Dermis microvascular lymphatic vessel endothelial cell (primary cell): ENCODE data around the gene COPG2. TPM values are rescaled to one million over a fixed set of nuclear protein-coding genes. Genes with fewer than 3 reads are reported as not detected.

Experiments used
- DNase-seq, 2 donors: peaks; one replicate each; pipeline versions ENCODE4 v3.0.0 to v3.0.0-alpha.2; 2010; ENCODE audit warnings: low read depth in 2 of 2
- total RNA-seq: library from RNA; depleted of rRNA; stranded (reverse); fragments of >200 nt; gene quantifications from 2 replicates; pipeline ENCODE4 v1.2.1, GENCODE V29; 2014

COPG2 gene
- total RNA-seq, 1 donor from 2014 or later: 17.8 TPM

DNA sequence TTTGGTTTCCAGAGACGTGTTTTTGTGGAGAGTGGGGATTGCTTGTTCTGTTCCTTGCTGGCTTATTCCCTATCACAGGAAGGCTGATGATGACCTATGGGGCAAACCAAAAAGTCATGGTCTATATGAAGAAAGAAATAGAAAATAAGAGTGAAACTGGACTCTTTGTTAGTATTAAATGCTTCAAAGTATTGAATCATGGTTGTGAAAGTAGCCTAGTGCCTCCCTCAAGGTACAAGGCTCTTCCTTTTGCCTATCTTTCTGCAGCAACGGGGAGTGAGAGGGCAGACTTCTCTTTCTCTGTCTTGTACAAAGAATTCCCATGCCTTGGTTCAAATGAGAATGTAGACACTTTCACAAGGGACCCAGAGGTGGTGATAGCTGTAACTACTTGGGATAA, 167.6 kb downstream of the COPG2 start:
- DNase-seq: no peak

DNA sequence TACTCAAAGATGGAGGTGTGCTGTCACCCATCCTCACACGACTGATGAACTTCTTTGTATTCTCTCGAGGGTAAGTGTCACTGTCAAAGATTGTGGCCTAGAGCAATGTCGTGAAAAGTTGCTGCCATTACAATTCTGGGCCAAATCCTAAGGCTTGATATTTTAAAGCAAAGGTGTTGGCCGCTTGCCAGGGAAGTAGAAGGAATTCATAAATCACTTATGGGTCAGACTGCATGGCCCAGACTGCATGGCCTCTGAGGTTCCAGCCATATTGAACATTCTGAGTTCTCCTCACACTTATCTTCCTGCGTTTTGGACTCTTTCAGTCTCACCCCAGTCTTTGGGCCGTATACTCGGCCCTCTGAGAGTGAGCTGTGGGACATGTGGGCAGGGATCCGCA, 168.1 kb downstream of the COPG2 start:
- DNase-seq: no peak

DNA sequence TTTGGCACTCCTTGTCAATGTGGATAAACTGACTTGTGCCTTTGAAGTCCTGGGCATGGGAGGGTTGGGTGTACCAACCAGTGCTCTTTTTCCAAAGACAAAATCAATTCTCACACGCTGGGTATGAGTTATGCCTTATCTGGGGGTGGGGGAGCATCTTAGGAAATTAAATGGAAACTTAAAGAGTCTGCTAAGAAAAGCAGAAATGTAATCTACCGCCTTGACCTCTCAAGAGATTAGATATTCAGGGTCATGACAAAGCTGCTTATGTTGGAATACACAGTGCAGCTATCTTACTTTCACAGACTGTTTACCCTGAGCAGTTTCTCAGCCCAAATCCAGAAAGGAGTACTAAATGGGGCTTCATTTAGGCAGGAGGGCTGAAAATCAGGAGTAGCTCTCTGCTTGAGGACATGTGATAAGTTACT, 174.1 kb downstream of the COPG2 start:
- no peak for DNase-seq

DNA sequence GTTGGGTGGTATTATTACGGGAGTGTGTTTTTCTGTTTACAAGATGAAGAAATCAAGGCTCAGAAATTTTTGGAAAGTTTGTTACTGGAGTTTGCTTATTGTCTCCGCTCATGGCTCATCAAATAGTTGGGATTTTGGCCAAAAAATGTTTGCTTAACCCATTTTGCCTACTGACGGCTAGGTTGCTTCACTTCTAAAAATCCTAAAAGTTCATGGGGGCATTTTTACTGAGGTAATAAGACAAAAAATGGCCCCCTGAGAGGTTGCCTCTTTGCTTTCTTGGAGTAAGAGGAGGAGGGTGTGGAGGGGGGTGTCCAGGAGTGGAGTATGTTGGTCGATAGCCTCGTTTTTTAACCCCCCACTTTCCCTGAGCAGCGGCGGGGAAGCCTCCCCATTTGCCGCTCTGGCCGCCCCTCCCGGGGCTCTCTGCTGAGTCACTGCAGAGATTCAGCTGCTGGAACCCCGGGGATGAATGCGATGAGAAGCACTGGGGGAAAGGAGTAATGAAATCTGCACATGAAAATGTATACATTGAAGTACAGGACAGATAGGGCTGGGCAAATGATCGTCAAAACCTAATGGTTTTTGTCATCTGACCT, 175.2 kb downstream of the COPG2 start:
- DNase-seq: no peak

DNA sequence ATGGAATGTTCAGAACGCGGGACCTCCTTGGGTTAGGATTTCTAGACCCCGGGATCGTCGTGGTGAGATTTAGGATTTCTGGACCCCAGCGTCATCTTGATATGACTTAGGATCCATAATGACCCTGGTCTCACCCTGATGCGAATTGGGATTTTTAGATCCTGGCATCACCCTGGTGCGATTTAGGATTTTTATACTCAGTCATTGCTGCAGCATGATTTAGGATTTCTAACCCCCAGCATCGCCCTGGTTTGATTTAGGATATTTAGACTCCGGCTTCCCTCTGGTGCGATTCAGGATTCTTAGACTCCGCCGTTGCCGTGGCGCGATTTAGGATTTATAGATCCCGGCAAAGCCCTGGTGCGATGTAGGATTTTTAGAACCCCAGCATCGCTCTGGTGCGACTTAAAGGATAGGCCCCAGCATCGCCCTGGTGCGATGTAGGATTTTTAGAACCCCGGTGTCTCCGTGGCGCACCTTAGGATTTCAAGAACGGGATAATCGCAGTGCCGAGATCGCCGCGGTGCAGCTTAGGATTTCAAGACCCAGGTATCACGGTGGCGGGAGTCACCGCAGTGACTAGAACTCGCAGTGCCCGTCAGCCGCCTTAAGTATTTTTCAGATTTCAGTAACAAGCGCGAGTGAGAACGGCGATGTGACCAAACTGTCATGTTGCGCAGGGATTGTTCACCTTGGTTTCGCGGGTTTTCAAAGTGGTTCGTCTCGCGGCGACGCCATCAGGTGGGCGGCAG, 175.8 kb downstream of the COPG2 start:
- DNase-seq: no peak

DNA sequence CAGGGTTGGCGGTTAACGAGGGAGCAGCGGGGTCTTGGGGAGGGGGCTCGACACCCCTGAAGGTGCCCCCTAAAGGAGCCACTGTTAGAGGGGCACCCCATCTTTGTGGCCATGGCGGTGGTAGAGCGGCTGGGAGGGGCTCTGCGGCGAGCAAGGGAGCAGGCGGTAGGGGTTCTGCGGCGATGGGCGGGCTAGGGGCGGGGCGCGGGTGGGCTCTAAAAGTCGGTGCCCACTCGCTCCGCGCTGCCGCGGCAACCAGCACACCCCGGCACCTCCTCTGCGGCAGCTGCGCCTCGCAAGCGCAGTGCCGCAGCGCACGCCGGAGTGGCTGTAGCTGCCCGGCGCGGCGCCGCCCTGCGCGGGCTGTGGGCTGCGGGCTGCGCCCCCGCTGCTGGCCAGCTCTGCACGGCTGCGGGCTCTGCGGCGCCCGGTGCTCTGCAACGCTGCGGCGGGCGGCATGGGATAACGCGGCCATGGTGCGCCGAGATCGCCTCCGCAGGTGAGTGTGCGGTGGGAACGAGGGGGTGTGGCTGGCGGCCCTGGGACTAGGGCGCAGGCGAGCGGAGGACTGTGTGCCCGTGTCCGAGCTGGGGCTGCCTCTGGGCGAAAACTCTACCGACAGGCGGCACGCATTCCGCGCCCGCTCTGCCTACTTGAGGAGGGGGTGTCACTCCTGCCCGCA, 176.6 kb downstream of the COPG2 start, which contains the start of gene MEST:
MEST (plus strand) TSS at position 245 of the 682 bp plus-strand sequence; CDS start at position 474, 229 bp downstream.
- DNase-seq: peak in 1 of 2 donors; percentile 30

DNA sequence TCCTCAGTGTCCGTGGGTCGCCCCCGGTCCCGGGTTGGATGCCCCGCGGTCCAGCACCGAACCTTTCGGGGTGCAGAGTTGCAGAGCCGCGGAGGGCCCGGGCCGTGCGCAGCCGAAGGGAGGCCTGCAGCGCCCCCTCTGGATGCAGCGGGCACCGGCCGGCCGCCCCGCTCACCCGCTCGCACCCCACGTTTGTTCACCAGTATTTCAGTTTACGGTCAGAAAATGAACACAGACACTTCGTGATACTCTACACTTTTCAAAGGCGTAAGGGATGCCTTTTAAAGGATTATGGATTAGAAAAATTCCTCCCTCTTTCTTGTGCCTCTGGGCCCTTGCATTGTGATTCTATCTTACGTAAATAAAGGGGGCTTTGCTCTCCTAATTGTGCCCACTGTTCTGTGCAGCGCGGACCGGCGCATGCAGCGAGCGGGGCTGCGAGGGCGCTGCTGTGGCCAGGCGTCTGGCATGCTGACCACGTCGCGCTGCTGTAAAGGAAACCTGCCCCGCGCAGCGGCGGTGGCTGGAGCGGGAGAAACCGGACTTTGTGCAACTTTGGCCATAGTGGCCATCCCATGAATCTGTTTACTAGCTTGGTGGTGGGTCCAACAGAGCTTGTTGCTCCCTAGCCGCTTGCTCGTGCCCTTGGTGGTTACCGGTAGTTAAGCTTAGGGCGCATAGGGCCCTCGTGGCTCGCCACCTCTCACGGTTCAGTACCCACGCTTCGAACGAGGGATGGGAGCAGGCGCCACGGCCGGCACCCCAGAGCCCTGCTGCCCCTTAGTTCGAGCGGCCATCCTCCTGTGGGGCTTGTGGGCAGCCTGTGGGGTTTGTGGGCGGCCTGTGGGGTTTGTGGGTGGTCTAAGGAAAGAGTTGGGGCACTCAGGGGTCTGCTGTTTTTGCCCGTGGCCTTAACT, 177.4 kb downstream of the COPG2 start:
- DNase-seq: peak; percentile 5 to 39

DNA sequence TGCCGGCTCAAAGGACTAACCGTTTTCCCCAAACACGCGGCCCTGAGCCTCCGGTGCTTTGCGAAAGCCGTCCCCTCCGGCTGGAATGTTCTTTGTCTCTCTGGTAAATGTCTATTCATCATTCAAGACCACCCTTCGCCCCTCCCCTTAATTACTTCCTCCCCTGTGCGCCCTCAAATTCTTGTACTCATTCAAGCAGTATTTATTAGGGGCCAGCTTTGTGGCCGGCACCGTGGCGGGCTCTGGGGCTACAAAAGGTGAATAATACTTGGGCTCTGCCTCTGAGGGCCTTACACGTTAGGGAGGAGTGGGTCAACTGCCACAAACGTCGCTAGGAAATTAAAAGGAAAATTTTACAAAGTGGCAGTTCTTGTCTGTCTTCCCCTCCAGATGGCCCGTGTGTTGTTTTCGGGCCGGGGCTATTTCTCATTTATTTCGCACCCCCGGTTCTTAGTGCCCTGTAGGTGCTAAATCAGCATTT, 178.2 kb downstream of the COPG2 start:
- no peak for DNase-seq

DNA sequence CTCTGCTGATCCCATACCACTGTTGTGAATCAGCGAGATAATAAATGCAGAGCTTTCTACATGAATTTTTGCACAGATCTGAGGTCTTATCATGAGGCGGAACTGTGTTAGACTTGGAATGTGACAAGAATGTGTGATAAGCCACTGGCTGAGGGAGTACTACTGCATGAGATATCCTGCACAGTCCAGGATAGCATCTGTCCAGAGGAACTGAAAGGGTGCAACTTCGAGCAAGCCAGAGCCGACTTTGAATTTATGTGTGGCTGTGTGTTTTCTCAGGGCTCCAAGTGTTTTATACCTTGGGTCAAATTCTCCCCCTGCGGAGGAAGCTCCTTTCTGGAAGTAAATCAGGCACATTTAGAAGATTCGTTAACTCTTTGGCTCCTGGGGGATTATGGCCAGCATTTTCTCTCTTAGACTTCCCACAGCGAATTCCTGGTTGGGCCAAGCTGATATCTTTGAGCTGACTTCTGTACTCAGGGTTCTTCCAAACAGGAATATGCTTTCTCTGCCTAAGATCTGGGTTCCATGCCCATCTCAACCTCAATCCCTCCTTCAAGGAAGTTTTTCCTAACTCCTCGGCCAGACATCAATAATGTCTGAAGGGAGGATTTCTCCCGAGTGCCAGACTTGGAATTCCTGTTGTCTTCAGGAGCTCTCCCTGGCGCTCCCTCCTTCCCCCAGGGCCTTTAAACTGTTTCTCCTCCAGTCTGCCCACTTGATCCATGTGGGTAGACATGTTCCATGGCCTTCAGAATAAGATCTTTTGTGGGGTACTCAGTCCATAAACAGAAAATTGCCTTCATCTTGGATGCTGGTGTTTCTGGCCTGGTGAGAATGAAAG, 179.2 kb downstream of the COPG2 start:
- peak in 1 of 2 donors; percentile 18 for DNase-seq

DNA sequence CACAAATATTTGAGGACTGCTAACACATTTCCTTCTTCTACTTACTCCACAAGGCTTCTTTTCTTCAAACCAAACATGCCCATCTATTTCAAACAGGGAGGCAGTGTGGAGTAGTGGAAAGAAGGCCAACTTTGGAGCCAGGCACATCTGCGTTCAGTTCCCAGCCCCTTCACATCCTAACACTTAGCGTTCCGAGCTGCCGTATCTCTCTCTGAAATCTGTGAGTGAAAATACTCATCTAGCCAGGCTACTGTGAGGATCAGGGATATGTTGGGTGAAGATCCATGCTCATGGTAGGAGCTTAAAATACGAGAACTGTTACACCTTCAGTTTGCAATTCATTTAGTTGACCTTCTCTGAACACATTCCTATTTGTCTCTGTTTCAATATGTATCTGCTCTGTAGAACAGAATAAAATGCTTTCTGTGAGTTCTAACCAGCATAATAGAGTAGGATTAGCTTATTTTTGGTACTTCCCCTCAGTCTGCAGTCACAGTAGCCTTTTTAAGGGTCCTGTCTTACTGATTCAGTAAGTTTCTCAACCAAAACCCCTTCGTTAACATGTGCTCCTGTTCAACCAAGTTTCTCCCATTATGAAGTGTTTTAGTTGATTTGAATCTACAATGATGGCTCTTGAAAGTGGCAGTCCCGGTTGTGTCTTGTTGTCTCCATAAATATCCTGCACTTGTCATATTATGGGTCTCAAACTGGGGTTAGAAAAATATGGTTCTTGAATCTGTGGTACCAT, 180.0 kb downstream of the COPG2 start:
- no peak for DNase-seq

DNA sequence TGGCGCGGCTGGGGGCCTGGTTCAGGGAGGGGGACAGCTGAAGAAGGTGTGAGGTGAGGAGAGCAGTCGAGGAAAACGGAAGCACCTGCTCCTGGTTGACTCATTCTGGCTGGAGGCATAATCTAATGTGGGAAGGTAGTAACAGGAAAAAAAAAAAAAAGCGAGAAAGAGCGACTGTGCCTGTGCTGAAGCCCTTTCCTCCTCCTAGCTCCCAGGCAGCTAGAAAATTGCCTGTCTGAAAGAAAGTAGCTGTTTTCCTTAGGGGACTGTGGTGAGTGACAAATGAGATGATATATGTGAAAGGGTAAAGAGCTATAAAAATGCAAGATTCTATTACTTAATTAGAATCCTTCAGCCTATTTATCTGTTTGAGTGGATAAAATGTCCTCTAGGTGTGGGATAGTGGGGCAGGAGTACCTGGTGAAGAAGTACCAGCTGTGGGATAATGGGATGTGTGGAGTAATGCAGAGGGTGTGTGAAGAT, 181.6 kb downstream of the COPG2 start:
- peak; percentile 5 to 65 for DNase-seq

DNA sequence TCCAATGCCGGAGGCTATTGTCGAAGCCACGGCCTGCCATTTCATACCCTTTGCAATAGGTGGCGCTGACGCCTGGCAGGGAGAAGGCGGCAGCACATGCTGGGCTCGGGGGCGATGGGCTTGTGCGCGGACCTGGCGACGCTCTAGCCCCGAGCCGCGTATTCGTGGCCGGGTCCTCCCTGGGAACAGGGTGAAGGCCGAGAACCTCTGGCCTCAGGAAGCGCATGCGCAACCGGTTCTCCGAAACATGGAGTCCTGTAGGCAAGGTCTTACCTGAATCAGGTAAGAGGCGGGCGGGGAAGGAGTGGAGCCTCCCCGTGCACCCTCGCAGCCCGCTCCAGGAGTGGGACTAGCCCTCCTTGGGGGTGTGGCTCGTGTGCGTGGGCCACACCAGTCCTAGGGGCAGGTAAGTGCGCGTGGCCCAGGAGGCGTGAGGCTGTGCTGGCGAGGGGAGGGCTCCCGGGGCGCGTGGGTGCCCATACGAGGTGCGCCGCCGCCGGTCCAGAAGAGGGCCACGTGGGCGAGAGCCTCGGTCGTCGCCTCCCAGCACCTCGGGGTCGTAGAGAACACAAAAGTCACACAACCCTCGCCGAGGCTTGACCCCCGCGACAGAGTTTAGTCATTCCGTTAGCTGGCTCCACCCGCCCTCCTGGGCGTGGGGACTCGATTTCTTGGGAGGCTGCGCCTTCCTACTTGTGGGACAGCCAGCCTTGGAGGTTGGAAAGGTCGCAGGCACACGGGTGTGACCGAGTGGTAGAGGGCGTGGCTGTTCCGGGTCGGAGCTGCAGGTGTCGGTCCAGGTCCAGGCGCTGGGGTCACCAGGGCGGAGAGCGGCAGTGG, 182.2 kb downstream of the COPG2 start:
- peak; percentile 9 to 63 for DNase-seq

DNA sequence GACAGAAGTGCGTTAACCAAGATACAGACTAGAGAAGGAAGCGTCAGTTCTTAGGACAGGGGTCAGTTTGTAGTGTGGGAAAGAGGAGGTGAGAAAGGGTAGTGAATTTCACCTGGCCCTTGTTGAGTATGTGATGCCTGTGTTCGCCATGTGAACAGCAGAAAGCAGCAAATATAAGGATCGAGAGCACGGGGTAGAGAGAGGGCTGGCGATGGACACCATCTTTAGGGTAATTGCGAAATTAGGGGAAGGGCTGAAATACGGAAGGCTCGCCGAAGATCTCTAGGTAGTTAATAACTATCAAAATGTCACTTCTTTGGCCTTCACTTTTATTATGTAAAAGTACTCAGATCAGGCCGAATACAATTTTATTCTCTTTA, 182.8 kb downstream of the COPG2 start:
- DNase-seq: no peak

DNA sequence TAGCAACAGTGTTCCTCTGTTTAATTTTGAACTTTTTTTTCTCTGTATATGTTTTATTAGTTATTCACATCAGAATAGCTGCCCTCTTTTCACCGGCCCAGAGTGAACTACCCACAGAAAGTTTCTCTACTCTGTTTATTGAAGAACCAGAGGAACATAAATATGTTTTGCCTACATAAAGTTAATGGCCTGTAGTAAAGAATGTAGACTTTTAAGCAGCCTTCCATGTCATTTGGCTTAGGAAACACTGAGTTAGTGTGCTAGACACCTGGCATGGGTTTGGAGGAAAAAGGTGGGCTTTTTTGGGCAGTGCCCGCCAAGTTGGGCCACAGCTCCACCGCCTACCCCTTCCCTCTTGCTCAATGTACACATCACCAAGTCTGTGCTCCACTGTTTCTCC, 185.5 kb downstream of the COPG2 start:
- no peak for DNase-seq

DNA sequence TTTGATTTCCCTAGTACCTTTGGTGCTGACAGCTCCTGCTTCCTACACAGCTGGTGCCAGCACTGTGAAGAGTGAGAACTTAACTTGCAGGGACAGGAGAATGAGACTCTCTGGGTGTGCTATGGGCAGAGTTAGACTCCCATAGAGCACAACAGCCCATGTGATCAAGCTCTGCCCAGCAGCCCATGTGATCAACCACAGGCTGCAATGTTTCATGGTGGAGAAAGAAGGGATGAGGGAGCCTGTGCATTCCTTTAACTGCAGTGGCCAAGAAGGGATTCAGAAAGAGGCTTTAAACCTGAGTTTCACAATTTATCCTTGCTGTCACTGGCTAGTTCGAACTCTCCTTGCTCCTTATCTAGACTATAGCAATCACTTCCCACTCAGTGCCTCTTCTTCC, 186.7 kb downstream of the COPG2 start:
- no peak for DNase-seq

DNA sequence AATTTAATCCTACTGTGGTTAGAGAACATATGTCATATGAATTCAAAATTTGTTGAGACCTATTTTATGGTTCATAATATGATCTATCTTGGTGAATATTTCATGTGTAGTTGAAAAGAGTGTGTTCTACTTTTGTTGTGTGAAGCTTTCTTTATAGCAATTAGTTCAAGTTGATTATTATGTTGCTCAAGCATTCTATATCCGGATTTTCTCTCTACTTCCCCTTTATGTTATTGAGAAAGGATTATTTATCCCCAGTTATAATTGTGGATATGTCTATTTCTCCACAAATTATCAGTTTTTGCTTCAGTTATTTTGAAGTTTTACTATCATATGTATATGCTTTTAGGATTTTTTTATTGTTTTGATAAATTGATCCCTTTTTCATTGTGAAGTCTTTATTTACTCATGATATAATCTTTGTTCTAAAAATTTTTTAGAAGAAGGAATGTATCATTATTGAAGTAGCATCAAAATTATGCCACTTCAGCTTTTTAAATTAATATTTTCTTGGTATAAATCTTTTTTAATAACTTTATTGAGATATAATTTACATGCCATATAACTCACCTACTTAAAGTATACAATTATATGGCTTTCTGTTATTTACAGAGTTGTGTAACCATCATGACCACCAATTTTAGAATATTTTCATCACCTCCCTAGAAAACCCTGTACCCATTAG, 188.7 kb downstream of the COPG2 start:
- DNase-seq: no peak

DNA sequence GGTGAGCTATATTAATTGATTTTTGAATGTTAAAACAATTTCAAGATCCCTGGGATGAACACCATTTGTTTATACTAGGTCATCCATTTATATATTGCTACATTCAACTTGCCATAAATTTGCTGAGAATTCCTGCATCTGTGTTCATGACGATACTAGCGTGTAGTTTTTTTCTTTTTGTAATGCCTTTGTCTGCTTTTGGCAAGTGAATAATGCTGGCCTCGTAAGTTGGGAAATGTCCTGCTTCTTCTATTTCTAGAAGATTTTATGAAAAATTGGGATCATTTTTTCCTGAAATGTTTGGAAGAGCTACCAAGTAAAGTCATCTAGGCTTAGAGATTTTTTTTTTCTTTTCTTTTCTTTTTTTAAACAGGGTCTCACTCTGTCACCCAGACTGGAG, 189.6 kb downstream of the COPG2 start:
- no peak for DNase-seq
